Measurements from ENCODE around the gene PARD3B. TPM values are rescaled to one million over a fixed set of nuclear protein-coding genes. Genes with fewer than 3 reads are reported as not detected.

PARD3B gene
- total RNA-seq, 1 experiment from 2014 or later: 6.4 TPM

DNA sequence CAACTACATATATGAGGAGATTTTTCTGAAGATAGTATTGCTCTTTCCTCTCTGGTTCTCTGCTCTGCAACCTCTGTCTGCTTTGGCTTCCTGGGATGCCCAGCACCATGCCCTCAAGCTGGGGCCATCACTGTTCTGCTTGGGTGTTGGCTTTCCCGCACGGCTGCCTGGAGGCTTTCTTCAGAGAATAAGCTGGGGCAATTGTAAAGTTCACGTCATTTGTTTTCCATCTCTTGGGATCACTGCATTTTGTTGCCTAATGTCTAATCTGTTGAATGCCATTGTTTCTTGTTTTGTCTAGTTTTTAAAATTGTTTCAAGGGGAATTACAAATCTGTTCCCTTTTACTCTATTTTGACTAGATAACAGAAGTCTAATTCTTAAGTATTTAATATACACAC is 699.7 kb downstream of the PARD3B start:
- no CpG with 5 or more reads among the region's 3 CpGs for WGBS (ENCODE audit: extremely low coverage, insufficient read length, low lambda C conversion rate)

More for the DNA sequence above, 699.7 kb downstream of the PARD3B start:
- Mint-ChIP-seq H3K36me3 (ENCODE audit: insufficient read depth in 1 of 3, low read depth in 3 of 3) (no peaks in the 10 kb centered on the region), H3K27me3 (ENCODE audit: low read depth) (no peaks in the 10 kb centered on the region), H3K9me3 (no peaks in the 10 kb centered on the region), H3K4me1 (peaks cover 2 to 4% of the 10 kb centered on the region in 2 experiments; a peak in 3 of 4 replicates), H3K4me3 (no peak overlapping the region), H3K27ac (no peak overlapping the region)
- Histone ChIP-seq H2BK120ac (ENCODE audit: low read depth, low read length, poor library complexity, severe bottlenecking) (no peak overlapping the region), H2AFZ (ENCODE audit: low read length) (no peak overlapping the region), H3K14ac (ENCODE audit: insufficient read depth, low read length) (no peak overlapping the region), H3K23me2 (ENCODE audit: insufficient read length, low read depth, low read length, poor library complexity, severe bottlenecking) (no peaks in the 10 kb centered on the region), H3K79me1 (ENCODE audit: insufficient read depth, low read depth, low read length, poor library complexity, severe bottlenecking) (no peaks in the 10 kb centered on the region), H3K79me2 (ENCODE audit: insufficient read depth, low read length) (no peaks in the 10 kb centered on the region), H2BK5ac (ENCODE audit: insufficient read length, low read length) (no peak overlapping the region), H2BK15ac (ENCODE audit: low read depth, low read length) (no peak overlapping the region), H2AK5ac (ENCODE audit: insufficient read length, low read length) (no peak overlapping the region), H3K27ac (ENCODE audit: insufficient read length, low read depth, low read length) (no peak overlapping the region), H3K4ac (ENCODE audit: low read depth, low read length) (no peak overlapping the region), H2BK20ac (ENCODE audit: low read depth, low read length, poor library complexity, severe bottlenecking) (no peak overlapping the region), H4K8ac (replicated peaks; ENCODE audit: insufficient read length, low read depth, low read length) (no peak overlapping the region), H4K20me1 (ENCODE audit: control insufficient read depth, insufficient read depth, insufficient read length) (no peaks in the 10 kb centered on the region), H3K23ac (ENCODE audit: insufficient read length, low read depth, low read length) (no peak overlapping the region), H2BK12ac (ENCODE audit: insufficient read length, low read depth, low read length) (no peak overlapping the region), H3T11ph (ENCODE audit: low read length) (no peak overlapping the region), H3K9me3 (ENCODE audit: control insufficient read depth, low read depth, low read length) (no peaks in the 10 kb centered on the region), H3K4me1 (ENCODE audit: insufficient read depth, low read length) (no peaks in the 10 kb centered on the region), H3K4me2 (ENCODE audit: insufficient read depth, insufficient read length, low read length) (no peak overlapping the region), H4K91ac (ENCODE audit: insufficient read length, low read depth, low read length) (no peak overlapping the region), H4K5ac (ENCODE audit: insufficient read length, low read depth, low read length) (no peak overlapping the region), H3K27me3 (ENCODE audit: insufficient read depth, low read length) (no peaks in the 10 kb centered on the region), H3K18ac (ENCODE audit: insufficient read length, low read depth, low read length) (no peak overlapping the region), H3K9ac (ENCODE audit: extremely low read depth, insufficient read length, low read length) (no peak overlapping the region), H3K56ac (ENCODE audit: insufficient read length, low read depth, low read length) (no peak overlapping the region)
- TF ChIP-seq, protein P1, sequence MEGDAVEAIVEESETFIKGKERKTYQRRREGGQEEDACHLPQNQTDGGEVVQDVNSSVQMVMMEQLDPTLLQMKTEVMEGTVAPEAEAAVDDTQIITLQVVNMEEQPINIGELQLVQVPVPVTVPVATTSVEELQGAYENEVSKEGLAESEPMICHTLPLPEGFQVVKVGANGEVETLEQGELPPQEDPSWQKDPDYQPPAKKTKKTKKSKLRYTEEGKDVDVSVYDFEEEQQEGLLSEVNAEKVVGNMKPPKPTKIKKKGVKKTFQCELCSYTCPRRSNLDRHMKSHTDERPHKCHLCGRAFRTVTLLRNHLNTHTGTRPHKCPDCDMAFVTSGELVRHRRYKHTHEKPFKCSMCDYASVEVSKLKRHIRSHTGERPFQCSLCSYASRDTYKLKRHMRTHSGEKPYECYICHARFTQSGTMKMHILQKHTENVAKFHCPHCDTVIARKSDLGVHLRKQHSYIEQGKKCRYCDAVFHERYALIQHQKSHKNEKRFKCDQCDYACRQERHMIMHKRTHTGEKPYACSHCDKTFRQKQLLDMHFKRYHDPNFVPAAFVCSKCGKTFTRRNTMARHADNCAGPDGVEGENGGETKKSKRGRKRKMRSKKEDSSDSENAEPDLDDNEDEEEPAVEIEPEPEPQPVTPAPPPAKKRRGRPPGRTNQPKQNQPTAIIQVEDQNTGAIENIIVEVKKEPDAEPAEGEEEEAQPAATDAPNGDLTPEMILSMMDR (conservative IDR thresholded peaks at IDR 0.05): no peak
- DNase-seq: no peak

Measured in H9 (cell line).